HG03175 (cell line): ENCODE results near the gene VRK2.
"Not testable (repeated sequence)": the region's sequence is repeated elsewhere in the genome, so short reads cannot be mapped to it uniquely, and the experiment has no call there.

ENCODE experiments used
- ATAC-seq: cut with Tn5 transposase; IDR thresholded peaks from one replicate; pipeline ENCODE4 v1.9.1; 2021; ENCODE audit warnings: mild to moderate bottlenecking, moderate library complexity; ENCODE audit not compliant: unreplicated experiment

The VRK2 gene

GRCh38 chr2:58156780-58157179, 110.2 kb downstream of the VRK2 start:
- ATAC-seq, result no peak

GRCh38 chr2:58157754-58158153, 111.1 kb downstream of the VRK2 start:
- ATAC-seq, result no peak

- ATAC-seq, result no peak
Observed at GRCh38 chr2:58158481-58158880, 111.9 kb downstream of the VRK2 start.

- ATAC-seq, result no peak
Observed at GRCh38 chr2:58163913-58164312, 117.3 kb downstream of the VRK2 start.

- not testable (repeated sequence) for ATAC-seq
Observed at GRCh38 chr2:58168130-58168529, 121.5 kb downstream of the VRK2 start.

GRCh38 chr2:58169845-58170244, 123.2 kb downstream of the VRK2 start:
- ATAC-seq, result not testable (repeated sequence)

- ATAC-seq, result not testable (repeated sequence)
Observed at GRCh38 chr2:58170334-58170933, 123.8 kb downstream of the VRK2 start.

GRCh38 chr2:58171831-58172230, 125.2 kb downstream of the VRK2 start:
- not testable (repeated sequence) for ATAC-seq

GRCh38 chr2:58177187-58177586, 130.6 kb downstream of the VRK2 start:
- not testable (repeated sequence) for ATAC-seq

- ATAC-seq, result not testable (repeated sequence)
Observed at GRCh38 chr2:58180175-58180574, 133.6 kb downstream of the VRK2 start.

GRCh38 chr2:58180635-58181034, 134.0 kb downstream of the VRK2 start:
- no peak for ATAC-seq

GRCh38 chr2:58182527-58182926, 135.9 kb downstream of the VRK2 start:
- no peak for ATAC-seq

GRCh38 chr2:58186501-58186900, 139.9 kb downstream of the VRK2 start:
- ATAC-seq, result no peak

- not testable (repeated sequence) for ATAC-seq
Observed at GRCh38 chr2:58187022-58187421, 140.4 kb downstream of the VRK2 start.

- no peak for ATAC-seq
Observed at GRCh38 chr2:58194458-58194857, 147.9 kb downstream of the VRK2 start.

- ATAC-seq, result no peak
Observed at GRCh38 chr2:58195662-58196061, 149.1 kb downstream of the VRK2 start.

GRCh38 chr2:58197894-58198293, 151.3 kb downstream of the VRK2 start:
- no peak for ATAC-seq

GRCh38 chr2:58202404-58202803, 155.8 kb downstream of the VRK2 start:
- ATAC-seq, result no peak

- ATAC-seq, result no peak
Observed at GRCh38 chr2:58203018-58203417, 156.4 kb downstream of the VRK2 start.

GRCh38 chr2:58204195-58204959, 157.8 kb downstream of the VRK2 start:
- ATAC-seq, result no peak

- ATAC-seq, result no peak
Observed at GRCh38 chr2:58206785-58207184, 160.2 kb downstream of the VRK2 start.

- ATAC-seq, result no peak
Observed at GRCh38 chr2:58207189-58207588, 160.6 kb downstream of the VRK2 start.
